HG02571 (cell line): ENCODE data around the gene TAS2R30.
"Not testable (repeated sequence)": the region's sequence is repeated elsewhere in the genome, so short reads cannot be mapped to it uniquely, and the experiment has no call there.

Experiments
- ATAC-seq: cut with Tn5 transposase; IDR thresholded peaks from one replicate; pipeline ENCODE4 v1.9.1; 2021; ENCODE audit warnings: mild to moderate bottlenecking, moderate library complexity; ENCODE audit not compliant: unreplicated experiment

TAS2R30 gene

DNA sequence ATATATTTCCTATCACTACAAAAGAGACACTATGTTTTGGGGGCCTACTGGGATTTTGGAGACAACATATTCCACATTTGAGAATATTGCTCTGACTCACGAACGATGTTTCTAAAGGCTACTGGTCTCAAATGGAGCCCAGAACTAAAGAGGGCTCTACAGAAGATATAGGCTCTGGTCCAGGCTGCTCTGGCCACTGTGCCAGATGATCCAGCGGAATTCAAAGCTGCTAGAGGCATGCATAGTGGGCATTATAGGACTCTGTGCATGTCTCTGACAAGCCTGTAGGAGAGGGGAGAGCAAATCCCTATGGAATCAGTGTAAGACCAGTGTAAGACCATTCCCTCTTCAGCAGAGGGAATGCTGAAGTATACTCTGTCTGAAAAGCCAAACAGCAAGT, 4.1 kb downstream of the TAS2R30 start:
- no peak for ATAC-seq

DNA sequence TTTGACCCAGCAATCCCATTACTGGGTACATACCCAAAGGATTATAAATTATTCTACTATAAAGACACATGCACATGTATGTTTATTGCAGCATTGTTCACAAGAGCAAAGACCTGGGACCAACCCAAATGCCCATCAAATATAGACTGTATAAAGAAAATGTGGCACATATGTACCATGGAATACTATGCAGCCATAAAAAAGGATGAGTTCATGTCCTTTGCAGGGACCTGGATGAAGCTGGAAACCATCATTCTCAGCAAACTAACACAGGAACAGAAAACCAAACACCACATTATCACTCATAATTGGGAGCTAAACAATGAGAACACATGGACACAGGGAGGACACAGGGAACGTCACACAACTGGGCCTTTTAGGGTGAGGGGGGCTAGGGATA, 20.3 kb downstream of the TAS2R30 start:
- ATAC-seq = not testable (repeated sequence)

DNA sequence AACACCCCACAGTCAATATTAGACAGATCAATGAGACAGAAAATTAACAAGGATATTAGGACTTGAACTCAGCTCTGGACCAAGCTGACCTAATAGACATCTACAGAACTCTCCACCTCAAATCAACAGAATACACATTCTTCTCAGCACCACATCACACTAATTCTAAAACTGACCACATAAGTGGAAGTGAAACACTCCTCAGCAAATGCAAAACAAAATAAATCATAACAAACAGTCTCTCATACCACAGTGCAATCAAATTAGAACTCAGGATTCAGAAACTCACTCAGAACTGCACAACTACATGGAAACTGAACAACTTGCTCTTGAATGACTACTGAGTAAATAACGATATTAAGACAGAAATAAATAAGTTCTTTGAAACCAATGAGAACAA, 23.2 kb downstream of the TAS2R30 start:
- not testable (repeated sequence) for ATAC-seq

DNA sequence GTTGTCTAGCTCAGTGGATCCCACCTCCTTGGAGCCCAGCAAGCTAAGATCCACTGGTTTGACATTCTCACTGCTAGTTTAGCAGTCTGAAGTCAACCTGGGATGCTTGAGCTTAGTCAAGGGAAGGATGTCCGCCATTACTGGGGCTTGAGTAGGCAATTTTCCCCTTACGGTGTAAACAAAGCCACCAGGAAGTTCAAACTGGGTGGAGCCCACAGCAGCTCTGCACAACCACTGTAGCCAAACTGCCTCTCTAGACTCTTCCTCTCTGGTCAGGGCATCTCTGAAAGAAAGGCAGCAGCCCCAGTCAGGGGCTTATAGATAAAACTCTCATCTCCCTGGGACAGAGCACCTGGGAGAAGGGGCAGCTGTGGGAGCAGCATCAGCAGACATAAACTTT, 25.6 kb downstream of the TAS2R30 start:
- no peak for ATAC-seq

DNA sequence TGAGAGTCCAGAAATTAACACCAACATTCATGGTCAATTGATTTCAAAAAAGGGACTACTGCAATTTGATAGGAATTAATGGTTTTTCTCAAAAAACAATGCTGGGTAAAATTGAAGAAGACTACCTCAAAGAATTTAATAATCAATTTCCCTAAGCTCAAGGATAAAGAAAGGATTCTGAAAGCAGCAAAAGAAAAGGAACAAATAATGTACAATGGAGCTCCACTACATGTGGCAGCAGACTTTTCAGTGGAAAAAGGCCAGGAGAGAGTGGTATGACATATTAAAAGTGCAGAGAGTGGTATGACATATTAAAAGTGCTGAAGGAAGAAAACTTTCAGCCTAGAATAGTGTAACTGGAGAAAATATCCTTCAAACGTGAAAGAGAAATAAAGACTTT, 26.7 kb downstream of the TAS2R30 start:
- no peak for ATAC-seq

DNA sequence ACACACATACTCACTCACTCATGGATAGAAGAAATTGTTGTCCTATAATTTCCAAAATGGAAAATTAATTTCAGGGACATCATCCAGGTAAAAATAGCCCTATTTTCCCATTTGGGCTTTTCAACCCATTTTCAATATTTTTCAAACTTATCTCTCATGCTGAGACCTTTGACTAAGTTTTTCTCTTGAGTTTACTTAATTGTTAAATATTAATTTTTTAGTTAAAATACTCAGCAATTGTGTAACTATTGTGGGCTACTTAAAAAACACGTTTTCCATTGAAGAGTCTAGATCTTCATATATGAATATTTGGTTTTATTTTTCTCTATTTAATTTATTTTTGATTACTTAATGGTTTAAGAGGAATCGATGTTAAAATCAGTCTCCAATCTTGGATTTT, 28.2 kb downstream of the TAS2R30 start:
- ATAC-seq = no peak

DNA sequence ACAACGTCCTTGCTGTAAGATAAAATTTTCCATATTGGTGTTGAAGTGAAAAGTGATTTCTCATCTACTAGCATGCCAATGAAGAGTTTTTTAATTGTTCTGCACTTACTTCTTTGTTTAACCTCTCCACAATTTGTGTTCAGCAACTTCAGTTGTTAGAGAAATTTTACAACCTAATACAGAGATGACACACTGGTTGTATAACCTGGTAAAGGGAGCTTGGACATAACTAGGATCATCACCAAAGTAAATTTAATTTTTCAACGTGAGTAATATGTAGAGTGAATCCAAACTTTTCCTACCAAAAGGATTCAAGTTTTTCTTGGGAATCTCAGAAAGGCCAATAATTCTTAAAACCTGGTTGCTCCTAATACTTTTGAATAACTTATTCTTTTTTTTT, 28.9 kb downstream of the TAS2R30 start:
- no peak for ATAC-seq

DNA sequence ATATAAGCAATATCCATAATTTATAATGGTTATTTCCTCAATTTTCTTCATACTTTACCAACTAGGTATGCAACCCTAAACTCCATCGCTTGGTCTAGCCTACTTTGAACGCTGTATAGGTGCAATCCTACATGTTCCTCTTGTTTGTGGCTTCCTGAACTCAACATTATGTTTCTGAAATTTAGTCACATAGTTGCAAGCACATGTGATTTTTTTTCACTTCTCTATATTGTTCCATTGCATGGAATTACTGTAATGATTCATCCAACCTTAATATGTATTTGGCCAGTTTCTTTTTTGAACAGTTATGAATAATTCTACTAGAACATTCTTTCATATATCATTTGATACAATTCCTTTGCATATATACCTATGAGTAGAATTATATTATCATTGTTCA, 39.5 kb downstream of the TAS2R30 start:
- not testable (repeated sequence) for ATAC-seq

DNA sequence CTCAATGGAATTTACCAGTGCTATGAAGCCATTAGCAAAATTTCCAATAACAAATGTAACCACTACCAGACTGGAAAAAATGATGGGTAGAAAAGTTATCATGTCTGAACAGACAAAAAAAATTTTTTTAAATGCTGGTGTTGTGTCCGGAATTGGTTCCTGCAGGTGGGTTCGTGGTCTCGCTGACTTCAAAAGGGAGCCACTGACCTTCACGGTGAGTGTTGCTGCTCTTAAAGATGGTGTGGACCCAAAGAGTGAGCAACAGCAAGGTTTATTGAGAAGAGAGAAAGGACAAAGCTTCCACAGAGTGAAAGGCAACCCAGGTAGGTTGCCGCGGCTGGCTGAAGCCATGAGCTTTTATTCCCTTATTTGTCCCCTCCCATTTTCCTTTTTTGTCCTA, 42.3 kb downstream of the TAS2R30 start, which contains the start of gene TAS2R43:
TSS of gene TAS2R43 (minus strand) at position 186 of the 400 bp plus-strand sequence. CDS start at position 102, 84 bp downstream.
- ATAC-seq = no peak

DNA sequence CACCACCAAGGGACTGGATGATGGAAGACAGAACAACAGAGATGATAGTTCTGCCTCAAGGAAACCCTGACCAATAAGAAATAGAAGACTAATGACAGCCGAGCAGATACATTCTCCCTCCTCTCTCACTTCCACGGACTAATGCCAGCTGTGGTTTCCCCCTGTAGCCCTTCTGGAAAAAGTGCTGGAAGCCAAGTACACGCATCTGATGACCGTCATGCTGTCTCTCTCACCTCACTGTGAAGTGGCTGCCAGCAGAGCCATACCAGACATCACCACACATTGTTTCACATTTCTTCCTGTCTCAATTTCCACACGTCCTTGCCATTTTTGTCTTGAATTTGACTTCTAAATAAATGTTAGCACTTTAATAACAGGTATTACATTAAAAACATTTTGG, 45.2 kb downstream of the TAS2R30 start:
- no peak for ATAC-seq

DNA sequence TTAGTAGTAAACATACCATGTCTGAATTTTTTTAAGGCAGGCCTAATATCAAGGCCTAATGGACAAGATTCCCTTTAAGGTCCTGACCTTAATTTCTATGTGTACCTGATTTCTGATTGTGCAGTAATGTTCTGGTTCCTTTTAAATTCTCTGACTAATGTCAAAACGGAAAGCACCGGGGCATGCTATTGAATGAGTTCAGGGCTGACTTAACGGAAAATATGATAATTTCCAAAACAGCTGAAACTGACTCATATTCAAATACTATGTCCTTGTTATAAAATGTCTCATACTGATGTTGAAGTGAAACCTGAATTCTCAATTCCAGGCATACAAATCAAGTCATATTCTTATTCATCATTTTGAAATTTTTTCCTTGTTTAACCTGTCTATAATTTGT, 49.0 kb downstream of the TAS2R30 start:
- ATAC-seq = peak; percentile 74
